Panc1 (cell line): ENCODE data around the gene ADAMTS15. TPM values are rescaled to one million over a fixed set of nuclear protein-coding genes. Genes with fewer than 3 reads are reported as not detected.

Experiments
- ATAC-seq: fragments of 200-7000 bp; cut with Tn5 transposase; 2 replicates; pipeline ENCODE4 v1.9.1; 2020; ENCODE audit warnings: mild to moderate bottlenecking, moderate library complexity
- BruUV-seq: library from RNA; stranded (reverse); fragments of 400-500 nt; replicated peaks from 2 replicates; lab custom pipeline; 2021; lab: Mats Ljungman, UMichigan
- CTCF ChIA-PET: fragments of 300-600 bp; sonication (Branson Sonifier 250); formaldehyde crosslinking; loops from one replicate; lab custom pipeline; 2022; ENCODE audit warnings: antibody characterized with exemption; lab: Charles Lee
- POLR2A ChIA-PET: fragments of 300-600 bp; sonication (Branson Sonifier 250); formaldehyde crosslinking; loops from one replicate; lab custom pipeline; 2022; ENCODE audit warnings: antibody characterized with exemption; lab: Charles Lee
- DNase-seq: peaks from one replicate; pipeline ENCODE4 v3.0.0-alpha.2; 2010; ENCODE audit warnings: low read depth, low spot score
- H3K27ac ChIP-seq: 2 replicates; pipeline ENCODE4 v1.5.1; 2011; ENCODE audit warnings: mild to moderate bottlenecking, low read length, inconsistent platforms
- H3K27me3 ChIP-seq: fragments of 200-500 bp; sonication (Bioruptor generic); 2 replicates; pipeline ENCODE4 v1.6.0; 2014; ENCODE audit warnings: low read length, inconsistent platforms; ENCODE audit not compliant: control insufficient read depth, insufficient read depth
- H3K36me3 ChIP-seq: fragments of 200-500 bp; sonication (Bioruptor generic); 2 replicates; pipeline ENCODE4 v1.5.1; 2014; ENCODE audit warnings: inconsistent platforms, mild to moderate bottlenecking, low read length, moderate library complexity; ENCODE audit not compliant: control insufficient read depth, insufficient read depth
- H3K4me1 ChIP-seq: 2 replicates; pipeline ENCODE4 v1.5.1; 2011; ENCODE audit warnings: inconsistent platforms, mild to moderate bottlenecking, low read length, moderate library complexity; ENCODE audit not compliant: control insufficient read depth, insufficient read depth
- H3K4me3 ChIP-seq, 2 experiments: 2 replicates each; pipeline ENCODE4 v1.5.1; 2011 to 2012; ENCODE audit warnings: low read depth in 2 of 2, low read length in 2 of 2, mild to moderate bottlenecking in 2 of 2, inconsistent platforms in 1 of 2, moderate library complexity in 1 of 2
- H3K9me3 ChIP-seq: fragments of 200-500 bp; sonication (Bioruptor generic); 2 replicates; pipeline ENCODE4 v1.5.1; 2014; ENCODE audit warnings: low read depth, mild to moderate bottlenecking, inconsistent platforms, low read length, moderate library complexity; ENCODE audit not compliant: control insufficient read depth, insufficient read depth
- CTCF ChIP-seq: fragments of 450-650 bp; IDR thresholded peaks from 2 replicates; pipeline ENCODE4 v1.5.1; 2017; ENCODE audit warnings: mild to moderate bottlenecking
- POLR2AphosphoS5 ChIP-seq: IDR thresholded peaks from 2 replicates; pipeline ENCODE4 v1.6.1; 2012; ENCODE audit warnings: mild to moderate bottlenecking, low read depth, low read length, moderate library complexity
- REST ChIP-seq, 2 experiments: IDR thresholded peaks; 2 replicates each; pipeline ENCODE4 v1.6.1; 2011 to 2012; ENCODE audit warnings: low read depth in 2 of 2, control low read depth in 1 of 2, low read length in 1 of 2, mild to moderate bottlenecking in 1 of 2, moderate library complexity in 1 of 2; ENCODE audit not compliant: insufficient read depth in 1 of 2
- SIN3A ChIP-seq: IDR thresholded peaks from 2 replicates; pipeline ENCODE4 v1.6.1; 2012; ENCODE audit warnings: low read depth, mild to moderate bottlenecking, low read length, moderate library complexity, borderline replicate concordance; ENCODE audit not compliant: insufficient read depth
- TCF7L2 ChIP-seq: IDR thresholded peaks from 2 replicates; pipeline ENCODE4 v1.6.1; 2011; ENCODE audit warnings: mild to moderate bottlenecking, low read depth, low read length, inconsistent platforms
- in situ Hi-C: cut with HindIII; loops from 2 replicates; pipeline ENCODE4 v1.10.0; 2016; ENCODE audit warnings: low sequenced_read_pairs, low pct_unique_long_range_greater_than_20kb
- intact Hi-C: fragments of 100-400 bp; cut with micrococcal nuclease; formaldehyde crosslinking; loops from one replicate; pipeline ENCODE4 v1.10.0; 2022; ENCODE audit not compliant: unreplicated experiment
- total RNA-seq: library from RNA; stranded (reverse); gene quantifications from one replicate; pipeline ENCODE4 v1.2.1, GENCODE V29; 2021; ENCODE audit not compliant: unreplicated experiment

ADAMTS15 gene
- total RNA-seq, 1 experiment from 2014 or later: 39.9 TPM

- CTCF ChIA-PET: no interaction called here
- Histone ChIP-seq H3K36me3 (no peaks in the 10 kb centered on the region), H3K4me3 (no peak overlapping the region), H3K4me1 (peaks cover 23% of the 10 kb centered on the region; the same call in 1 of the 2 replicates), H3K27ac (peak overlapping the region; percentile 45; the same call in 1 of the 2 replicates), H3K27me3 (no peaks in the 10 kb centered on the region), H3K9me3 (no peaks in the 10 kb centered on the region)
- POLR2A ChIA-PET: no interaction called here
- no peak for TF ChIP-seq POLR2AphosphoS5
- no peak for TF ChIP-seq TCF7L2
- DNase-seq (no peak), ATAC-seq (no peak)
- BruUV-seq: no TSS peak
- intact Hi-C loops: no loop called here
- in situ Hi-C loops: no loop called here
Observed at GRCh38 chr11:130489716-130490115, 41.3 kb downstream of the ADAMTS15 start.

GRCh38 chr11:130490682-130491449 is 42.4 kb downstream of the ADAMTS15 start:
- ATAC-seq (no peak), DNase-seq (no peak)
- Histone ChIP-seq H3K36me3 (no peaks in the 10 kb centered on the region), H3K4me3 (no peak overlapping the region), H3K4me1 (peaks cover 23% of the 10 kb centered on the region; the same call in 1 of the 2 replicates), H3K9me3 (no peaks in the 10 kb centered on the region), H3K27ac (peak overlapping the region; percentile 15; the same call in 1 of the 2 replicates), H3K27me3 (no peaks in the 10 kb centered on the region)
- ChIA-PET CTCF (no interaction called here), POLR2A (interaction anchor here (0.5 kb wide), 1 partner anchor 8 kb away, joined by 5 read pairs; no protein-coding TSS in a partner anchor)
- no TSS peak for BruUV-seq
- in situ Hi-C loops: no loop called here
- intact Hi-C loops: no loop called here
- TF ChIP-seq SIN3A (no peak), REST (IDR thresholded peaks at IDR 0.05; ENCODE audit: insufficient read depth in 1 of 2, low read depth in 2 of 2, low read length in 1 of 2) (no peak), CTCF (no peak), TCF7L2 (no peak), POLR2AphosphoS5 (no peak)

GRCh38 chr11:130498181-130498580 is 49.7 kb downstream of the ADAMTS15 start:
- BruUV-seq: no TSS peak
- in situ Hi-C loops: no loop called here
- POLR2A ChIA-PET: no interaction called here

More at GRCh38 chr11:130498181-130498580, 49.7 kb downstream of the ADAMTS15 start:
- no peak overlapping the region for H3K4me3 ChIP-seq
- no peak overlapping the region for H3K27ac ChIP-seq
- H3K27me3 ChIP-seq: no peaks in the 10 kb centered on the region
- intact Hi-C loops: no loop called here
- H3K36me3 ChIP-seq: no peaks in the 10 kb centered on the region
- H3K9me3 ChIP-seq: no peaks in the 10 kb centered on the region; the same call in 1 of the 2 replicates
- ATAC-seq: no peak
- CTCF ChIA-PET: no interaction called here
- no peak for DNase-seq
- no peaks in the 10 kb centered on the region for H3K4me1 ChIP-seq
- TF ChIP-seq SIN3A (no peak), TCF7L2 (no peak), CTCF (no peak), POLR2AphosphoS5 (no peak), REST (IDR thresholded peaks at IDR 0.05; ENCODE audit: insufficient read depth in 1 of 2, low read depth in 2 of 2, low read length in 1 of 2) (no peak)
